OCI-M2 (cell line): ENCODE results near the gene ZNF789.
"Not testable (repeated sequence)": the region's sequence is repeated elsewhere in the genome, so short reads cannot be mapped to it uniquely, and the experiment has no call there.

Experiments
- DNase-seq: peaks from one replicate; lab custom pipeline; 2025; ENCODE audit not compliant: unreplicated experiment; lab: John Stamatoyannopoulos, UW

ZNF789 gene

DNA sequence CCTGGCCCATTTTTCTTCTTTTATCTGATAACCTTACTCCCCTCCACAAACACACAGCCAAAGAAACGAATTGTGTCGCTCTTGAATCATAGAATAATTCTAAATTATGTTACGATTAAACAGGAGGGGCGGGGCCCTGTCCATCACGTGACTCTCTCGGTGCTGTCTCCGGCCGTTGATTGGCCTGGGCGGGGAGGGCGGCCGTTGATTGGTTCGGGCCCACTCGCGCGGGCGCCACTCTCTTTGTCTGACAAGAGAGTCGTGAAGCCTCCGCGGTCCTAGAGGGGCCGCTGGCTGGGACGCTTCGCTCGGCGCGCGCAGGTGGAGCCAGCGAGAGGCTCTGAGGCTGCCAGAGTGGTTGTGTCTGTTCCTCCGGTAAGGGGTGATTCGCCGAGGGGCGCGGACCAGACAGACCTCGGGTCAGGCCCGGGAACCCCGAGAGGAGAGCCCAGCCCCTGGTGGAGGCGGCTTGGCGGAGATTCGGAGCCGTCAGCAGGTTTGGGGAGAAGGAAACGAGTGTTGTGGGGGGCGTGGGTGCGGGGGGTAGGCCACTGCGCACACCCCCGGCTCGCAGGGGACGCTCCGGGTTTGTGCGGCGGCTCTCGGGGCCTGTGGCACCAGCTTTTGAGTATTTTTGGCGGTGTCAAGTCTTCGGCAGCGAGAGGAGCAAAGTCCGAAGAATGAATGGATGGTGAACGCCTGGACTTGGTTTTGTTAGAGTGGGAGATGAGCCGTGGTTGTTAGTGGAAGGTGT lies at the start of gene ZNF789:
ZNF789 (plus strand) TSS at position 330 of the 754 bp plus-strand sequence. CDS start 3,567 bp downstream, outside the sequence.
- DNase-seq, result peak; percentile 83

DNA sequence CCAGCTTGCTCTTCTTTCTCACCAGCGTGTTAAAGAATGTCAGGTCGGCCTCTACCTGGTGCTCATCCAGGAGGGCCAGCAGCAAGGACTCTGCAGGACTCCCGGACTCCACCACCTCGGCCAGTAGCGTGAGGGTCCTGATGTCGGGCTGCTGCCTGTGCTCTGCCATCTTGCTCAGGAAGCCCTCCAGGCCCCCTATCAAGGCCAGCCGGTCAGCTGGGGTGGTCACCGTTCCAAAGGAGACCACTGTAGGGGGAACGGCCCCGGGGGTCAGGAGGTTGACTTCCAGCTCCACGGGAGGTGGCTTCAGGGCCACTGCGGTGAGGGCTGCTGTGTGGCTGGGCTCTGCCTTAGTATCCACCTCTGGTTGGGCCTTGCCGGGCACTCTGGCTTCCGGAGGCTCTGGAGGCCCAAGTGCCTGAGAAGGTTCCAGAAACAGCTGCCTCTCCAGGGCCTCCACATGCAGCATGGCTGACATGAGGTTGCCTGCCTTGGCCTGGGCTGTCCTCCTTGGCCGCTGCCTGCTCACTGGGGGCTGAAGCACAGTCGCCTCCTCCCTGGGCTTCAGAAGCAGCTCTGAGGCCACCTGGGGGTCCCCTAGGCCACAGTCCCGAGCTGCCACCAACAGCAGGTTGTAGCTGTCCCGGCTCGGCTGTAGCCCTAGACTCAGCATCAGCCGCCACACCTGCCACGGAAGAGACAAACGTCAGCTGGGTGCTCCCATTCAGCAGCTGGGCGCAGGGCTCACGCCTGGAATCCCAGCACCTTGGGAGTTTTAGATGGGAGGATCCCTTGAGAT lies 47.6 kb upstream of the ZNF789 start:
- DNase-seq, result no peak

DNA sequence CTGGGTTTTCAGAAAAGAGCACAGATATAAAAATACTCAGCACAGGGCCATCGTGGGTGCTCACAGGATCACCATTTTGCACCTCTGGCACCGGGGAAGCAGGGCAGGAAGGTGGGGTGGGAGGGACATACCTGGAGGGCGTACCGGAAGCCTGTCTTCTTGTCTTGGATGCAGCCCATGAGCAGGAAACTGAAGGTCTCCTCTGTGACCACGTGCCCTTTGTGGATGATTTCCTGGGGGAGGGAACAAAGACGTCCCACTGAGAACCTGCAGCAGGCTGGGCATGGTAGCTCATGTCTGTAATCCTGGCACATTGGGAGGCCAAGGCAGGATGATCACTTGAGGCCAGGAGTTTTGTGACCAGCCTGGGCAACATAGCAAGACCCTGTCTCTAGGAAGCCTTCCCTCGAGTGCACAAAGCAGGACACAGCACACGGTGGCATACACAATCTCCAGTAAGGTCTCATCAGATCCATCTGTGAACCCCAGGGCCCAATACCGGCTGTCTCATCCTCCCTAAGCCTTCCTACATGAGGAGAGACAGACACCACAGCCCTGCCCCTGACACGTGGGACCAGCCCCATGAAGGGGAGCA lies 43.6 kb upstream of the ZNF789 start:
- no peak for DNase-seq

DNA sequence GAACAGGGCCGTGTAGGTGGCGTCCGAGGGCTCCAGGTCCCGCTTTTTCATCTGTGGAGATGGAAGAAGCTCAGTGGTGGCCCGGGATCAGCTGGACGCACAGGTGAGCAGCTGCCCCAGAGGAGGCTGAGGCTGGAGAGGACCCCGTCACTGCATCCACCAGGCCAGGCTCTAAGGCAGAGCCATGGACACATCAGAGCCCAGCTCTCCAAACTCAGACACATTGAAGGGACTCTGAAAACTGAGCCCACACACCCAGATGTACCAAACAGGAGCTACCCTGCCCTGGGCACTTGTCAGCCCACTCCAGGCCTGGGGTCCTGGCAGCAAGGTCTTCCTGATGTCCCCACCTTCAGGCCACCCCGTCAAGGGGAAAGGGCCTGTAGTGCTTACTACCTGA lies 42.9 kb upstream of the ZNF789 start:
- DNase-seq, result no peak

DNA sequence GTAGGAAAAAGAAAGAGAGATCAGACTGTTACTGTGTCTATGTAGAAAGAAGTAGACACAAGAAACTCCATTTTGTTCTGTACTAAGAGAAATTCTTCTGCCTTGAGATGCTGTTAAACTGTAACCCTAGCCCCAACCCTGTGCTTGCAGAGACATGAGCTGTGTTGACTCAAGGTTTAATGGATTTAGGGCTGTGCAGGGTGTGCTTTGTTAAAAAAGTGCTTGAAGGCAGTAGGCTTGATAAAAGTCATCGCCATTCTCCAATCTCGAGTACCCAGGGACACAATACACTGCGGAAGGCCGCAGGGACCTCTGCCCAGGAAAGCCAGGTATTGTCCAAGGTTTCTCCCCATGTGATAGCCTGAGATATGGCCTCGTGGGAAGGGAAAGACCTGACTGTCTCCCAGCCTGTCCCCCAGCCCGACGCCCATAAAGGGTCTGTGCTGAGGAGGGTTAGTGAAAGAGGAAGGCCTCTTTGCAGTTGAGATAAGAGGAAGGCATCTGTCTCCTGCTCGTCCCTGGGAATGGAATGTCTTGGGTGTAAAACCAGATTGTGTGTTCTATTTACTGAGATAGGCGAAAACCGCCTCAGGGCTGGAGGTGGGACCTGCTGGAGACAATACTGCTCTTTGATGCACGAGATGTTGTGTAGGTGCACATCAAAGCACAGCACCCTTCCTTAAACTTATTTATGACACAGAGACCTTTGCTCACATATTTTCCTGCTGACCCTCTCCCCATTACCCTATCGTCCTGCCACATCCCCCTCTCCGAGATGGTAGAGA lies 40.7 kb upstream of the ZNF789 start:
- not testable (repeated sequence) for DNase-seq

DNA sequence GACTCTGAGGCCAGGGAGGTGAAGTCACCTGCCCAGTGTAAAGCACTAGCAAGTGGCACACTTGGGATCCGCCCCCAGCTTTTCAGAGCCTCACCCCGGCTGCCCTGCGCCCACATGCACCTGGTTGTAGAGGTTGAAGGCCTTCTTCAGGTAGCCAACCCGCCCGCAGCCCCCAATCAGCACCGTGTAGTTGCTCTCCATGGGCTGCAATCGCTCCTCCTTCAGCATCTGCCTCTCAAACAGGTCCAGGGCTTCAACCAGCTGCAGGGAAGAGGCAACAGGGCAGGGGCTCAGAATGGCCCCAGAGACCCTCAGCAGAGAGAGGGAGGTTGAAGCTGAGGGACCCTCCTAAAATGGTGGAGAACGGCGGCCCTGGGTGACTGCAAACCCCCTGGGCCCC lies 39.5 kb upstream of the ZNF789 start:
- no peak for DNase-seq

DNA sequence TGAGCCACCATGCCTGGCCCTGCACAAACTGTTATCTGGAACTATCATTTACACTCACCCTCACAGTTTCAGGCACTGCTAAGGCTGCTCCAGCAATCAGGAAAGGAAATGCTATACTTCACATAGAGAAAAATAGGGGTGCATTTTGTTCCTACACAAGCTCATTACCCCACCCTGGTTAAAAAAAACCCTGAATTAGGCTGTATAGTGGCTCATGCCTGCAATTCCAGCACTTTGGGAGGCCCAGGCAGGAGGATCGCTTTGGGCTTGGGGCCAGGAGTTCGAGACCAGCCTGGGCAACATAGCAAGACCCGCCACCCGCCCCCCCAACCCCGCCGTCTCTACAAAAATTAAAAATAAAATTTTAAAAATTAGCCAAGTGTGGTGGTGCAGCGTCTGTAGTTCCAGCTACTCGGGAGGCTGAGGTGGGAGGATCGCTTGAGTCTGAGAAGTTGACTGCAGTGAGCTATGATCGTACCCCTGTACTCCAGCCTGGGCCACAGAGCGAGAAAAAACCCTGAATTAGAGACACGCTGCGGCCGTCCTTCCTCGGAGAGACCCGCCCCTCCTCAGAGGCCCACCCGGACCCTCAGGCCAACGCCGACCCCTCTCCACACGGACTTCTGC lies 34.6 kb upstream of the ZNF789 start:
- DNase-seq, result no peak

DNA sequence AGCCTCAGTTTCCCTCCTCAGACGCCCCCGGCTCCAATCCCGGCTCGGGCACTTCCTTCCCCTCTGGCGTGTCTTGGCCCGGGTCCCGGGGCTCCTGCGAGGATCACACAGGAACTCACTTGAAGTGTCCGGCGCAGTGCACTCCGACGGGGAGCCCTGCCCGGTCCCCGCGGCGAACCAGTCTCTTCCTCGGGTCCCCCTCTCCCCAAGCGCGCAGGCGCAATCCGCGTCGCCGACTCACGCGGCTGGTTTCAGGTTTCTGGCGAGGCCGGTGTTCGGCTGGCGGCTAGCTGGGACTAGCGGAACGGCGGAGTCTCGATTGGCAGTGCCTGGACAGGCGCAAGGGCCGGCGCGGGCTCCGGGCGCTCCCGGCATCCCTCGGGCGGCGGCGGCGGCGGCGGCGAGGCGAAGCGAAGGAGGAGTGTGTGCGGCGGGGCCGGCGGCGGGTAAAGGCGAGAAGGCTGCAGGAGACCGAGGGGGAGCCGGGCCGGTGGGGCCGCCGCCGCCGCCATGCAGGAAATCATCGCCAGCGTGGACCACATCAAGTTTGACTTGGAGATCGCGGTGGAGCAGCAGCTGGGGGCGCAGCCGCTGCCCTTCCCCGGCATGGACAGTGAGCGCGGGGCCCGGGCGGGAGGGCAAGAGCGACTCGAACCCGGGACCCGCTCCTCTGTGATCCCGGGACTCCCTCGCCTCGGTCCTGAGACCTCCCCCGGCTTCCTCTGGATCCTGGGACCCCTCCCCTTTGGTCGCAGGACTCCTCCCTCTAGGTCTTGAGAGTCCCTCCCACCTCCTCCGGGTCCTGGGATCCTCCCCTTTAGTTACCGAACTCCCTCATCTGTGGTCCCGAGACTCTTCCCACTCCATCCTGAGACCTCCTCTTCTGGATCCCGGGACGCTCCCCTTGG lies 33.9 kb upstream of the ZNF789 start, which contains the start of the genes CPSF4 and PTCD1:
CPSF4 (plus strand) TSS at position 371 of the 908 bp plus-strand sequence; CDS start at position 511, 140 bp downstream.
PTCD1 (minus strand) TSS at position 226 of the 908 bp plus-strand sequence. CDS start 3,556 bp downstream, outside the sequence.
- peak; percentile 23 for DNase-seq

DNA sequence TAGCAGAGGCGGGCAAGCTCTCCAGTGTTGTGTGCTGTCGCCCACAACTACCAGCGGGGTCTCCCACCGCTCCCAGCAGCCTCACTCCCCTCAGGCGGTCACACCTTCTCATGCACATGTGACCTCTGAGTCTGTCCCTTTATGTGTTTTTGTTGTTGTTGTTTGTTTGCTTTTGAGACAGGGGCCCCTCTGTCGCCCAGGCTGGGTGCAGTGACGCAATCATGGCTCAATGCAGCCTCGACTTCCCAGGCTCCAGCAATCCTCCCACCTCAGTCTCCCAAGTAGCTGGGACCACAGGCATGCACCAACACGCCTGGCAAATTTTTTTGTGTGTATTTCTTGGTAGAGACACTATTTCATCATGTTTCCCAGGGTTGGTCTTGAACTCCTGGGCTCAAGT lies 32.5 kb upstream of the ZNF789 start:
- DNase-seq, result no peak

DNA sequence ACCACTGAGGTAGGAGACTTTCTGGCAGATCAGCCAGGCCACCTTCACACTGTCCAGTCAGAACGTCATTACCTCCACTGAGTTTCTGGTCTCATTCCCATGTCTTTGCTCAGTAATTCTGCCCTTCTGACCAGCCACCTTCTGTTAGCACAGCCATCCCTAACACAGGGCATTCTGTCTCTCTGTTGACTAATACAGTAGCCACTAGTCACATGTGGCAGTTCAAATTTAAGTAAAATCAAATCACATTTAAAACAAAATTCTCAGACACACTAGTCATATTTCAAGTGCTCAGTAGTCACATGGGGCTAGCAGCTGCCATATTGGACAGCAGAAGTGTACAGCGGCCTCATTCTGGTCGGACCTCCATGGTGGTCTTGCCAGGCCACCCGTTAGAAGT lies 26.6 kb upstream of the ZNF789 start:
- no peak for DNase-seq

DNA sequence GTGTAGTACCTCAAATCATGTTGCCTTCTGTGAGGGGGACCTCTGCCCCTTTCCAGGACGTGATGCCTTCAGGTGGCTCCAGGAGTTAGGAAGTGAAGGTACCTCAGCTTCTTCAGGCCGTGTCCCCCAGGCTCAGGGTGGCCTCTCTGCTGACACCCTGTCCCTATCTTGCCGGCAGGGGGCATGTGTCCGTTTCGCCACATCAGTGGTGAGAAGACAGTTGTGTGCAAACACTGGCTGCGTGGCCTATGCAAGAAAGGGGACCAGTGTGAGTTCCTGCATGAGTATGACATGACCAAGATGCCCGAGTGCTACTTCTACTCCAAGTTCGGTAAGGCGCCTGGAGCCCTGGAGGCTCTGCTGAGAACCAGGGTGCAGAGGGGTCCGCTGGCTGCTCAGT lies 24.7 kb upstream of the ZNF789 start:
- DNase-seq, result no peak

DNA sequence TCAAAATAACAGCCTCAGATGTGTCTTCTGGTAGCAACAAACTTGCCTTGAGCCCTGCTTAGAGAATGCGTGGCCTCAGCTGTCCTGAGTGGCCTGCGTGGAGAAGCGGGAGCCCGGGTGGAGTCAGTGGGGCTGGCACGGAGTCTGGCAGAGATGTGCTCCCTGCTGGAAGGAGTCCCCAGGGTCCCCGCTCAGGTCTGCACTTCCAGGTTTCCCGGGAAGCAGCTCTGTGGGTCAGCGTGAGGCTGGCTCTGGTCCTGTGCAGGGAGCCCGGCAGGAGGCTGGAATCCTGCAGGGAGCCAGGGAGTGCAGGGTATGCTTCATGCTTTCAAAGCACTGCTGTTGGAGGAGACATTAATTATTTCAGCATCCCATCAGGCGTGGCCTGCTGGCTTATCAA lies 23.8 kb upstream of the ZNF789 start:
- DNase-seq, result no peak

DNA sequence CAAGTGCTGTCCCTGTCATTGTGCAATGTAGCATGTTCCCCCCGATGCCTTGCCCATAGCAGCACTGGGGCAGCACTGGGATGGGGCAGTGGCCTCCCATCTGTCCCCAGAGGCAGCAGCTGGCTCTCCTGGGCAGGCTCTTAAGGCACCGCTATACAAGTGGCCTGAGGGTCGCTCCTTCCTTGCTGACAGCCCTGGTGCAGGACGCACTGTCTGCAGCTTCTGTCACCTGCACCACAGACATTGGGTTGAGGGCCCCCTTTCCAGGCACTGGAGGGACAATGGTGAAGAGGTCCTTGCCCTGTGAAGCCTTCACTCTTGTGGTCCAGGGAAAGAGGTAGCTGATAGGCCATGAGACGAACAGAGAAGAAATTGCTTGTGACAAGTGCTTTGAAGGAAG lies 23.4 kb upstream of the ZNF789 start:
- no peak for DNase-seq

DNA sequence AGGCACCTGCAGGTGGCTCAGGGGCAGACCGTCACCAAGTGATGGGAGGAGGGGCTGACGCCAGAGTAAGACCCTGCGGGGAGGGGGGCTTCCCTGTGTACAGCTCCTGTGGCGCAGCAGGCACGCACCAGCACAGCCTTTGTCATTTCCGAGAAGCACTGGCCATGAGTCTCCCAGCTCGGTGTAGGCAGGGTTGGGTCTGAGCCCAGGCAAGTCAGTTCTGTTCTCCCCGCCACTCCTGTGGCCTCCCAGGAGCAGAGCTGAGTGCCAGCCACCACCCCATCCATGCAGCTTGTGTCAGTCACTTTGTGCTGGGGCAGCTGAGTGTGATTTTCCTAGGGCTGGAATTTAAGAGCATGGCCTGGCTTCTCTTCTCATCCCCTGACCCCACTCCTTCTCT lies 20.8 kb upstream of the ZNF789 start:
- no peak for DNase-seq

DNA sequence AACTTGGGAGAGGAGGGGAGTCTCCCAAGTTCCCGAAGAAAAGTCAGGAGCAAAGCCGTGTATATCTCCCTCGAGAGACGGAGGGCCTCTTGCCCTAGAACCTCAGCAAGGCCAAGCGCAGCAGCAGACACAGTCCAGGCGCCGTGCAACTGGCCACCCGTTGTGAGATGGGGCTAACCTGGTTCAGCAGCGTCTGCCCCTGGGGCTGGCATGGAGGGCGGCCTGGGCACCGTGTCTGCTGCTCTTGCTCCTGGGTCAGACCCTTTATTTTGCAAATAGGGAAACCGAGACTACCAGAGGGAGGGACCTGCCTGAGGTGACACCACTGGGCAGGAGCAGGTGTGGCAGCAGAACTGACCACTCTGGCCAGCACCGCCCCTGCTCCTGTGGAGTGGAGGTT lies 20.1 kb upstream of the ZNF789 start:
- no peak for DNase-seq

DNA sequence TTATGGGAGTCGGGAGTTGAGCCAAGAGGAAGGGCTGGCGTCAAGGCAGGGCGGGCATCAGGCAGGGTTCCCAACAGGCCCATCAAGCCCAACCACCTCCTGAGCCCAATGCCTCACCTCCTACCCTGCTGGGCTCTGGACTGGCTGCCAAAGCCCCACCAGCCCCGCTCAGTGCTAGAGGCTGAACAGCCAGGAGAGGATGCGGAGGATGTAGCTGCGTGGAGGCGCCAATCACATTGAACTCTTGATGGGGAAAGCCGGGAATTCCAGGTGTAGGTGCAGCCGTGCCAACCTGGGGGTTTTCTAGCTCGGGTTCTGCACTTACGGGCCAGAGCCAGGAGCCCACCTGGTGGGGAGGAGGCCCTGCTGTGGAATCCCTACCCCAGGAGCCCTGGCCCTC lies 19.6 kb upstream of the ZNF789 start:
- no peak for DNase-seq

DNA sequence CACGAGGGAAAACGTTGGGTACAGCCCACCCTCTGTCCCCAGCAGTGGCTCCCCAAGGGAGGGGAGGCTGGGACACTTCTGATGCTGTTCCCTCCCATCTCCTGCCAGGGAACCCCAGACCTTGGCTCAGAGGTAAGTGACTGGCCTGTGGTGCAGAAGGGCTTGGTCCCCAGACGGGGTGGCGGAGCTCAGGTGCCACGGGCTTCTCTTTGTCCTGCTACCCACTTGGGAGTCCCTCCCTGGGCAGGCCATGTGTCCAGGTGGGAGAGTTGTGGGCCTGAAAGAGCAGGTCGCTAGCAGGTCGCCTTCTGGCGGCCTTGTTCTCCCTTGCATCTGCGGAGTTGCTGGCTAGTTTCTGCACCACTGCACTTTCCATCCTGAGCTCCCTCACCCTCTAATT lies 16.8 kb upstream of the ZNF789 start:
- DNase-seq, result no peak

DNA sequence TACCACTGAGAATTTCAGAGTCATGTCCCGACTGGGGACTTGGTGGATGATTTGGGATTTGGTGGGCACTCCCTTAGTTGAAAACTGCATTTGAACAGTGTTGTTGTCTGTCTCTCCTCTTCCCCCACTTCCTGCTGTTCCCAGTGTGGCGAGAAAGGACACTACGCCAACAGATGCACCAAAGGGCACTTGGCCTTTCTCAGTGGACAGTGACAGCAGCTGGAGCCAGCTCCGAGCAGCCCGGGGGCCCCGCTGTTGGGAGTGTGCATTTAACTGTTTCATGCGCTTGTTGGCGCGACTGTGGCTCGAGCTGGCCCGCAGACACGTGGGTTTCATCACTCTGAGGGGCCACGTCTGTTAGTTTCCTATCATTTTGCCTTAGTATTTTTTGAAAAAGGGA lies 16.4 kb upstream of the ZNF789 start:
- no peak for DNase-seq

DNA sequence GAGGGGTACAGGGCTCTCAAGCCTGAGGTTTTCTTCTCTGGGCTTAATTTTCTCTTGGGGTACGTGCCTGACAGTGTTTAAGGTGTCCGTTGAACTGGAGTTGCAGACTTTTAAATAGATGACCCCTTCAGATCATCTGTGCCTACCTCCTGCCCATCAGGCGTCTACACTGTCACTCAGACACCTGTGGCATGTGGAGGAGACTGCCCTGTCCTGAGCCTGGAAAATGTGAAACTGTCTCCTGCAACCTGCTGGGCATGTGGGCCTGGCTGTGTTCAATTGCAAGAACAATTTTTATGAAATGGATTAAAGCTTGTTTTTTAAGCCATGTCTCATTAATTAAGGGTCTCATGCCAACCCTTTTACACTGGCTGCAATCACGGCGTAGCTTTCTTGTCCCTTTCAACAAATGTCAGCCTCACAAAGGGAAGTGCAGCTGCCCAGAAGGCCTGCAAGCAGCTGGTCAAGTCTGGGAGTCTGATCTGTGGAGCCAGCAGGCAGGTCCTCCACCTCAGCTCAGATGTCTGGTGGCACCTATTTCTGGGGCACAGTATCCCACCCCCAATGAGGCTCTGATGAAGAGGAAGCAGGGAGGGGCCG lies 15.5 kb upstream of the ZNF789 start:
- no peak for DNase-seq
